Fibroblast of lung (primary cell): ENCODE data around the gene SOX15. TPM values are rescaled to one million over a fixed set of nuclear protein-coding genes. Genes with fewer than 3 reads are reported as not detected.

Experiments
- DNase-seq, 2 donors: peaks; one replicate each; pipeline versions ENCODE4 v3.0.0 to v3.0.0-alpha.2; 2010; ENCODE audit warnings: low read depth in 2 of 2
- H2AFZ ChIP-seq: 2 replicates; pipeline ENCODE4 v1.5.1; 2012; ENCODE audit warnings: low read length, control low read depth, inconsistent platforms
- H3K27ac ChIP-seq: 2 replicates; pipeline ENCODE4 v1.5.1; 2011; ENCODE audit warnings: low read length, control low read depth; ENCODE audit not compliant: insufficient read depth
- H3K27me3 ChIP-seq: 2 replicates; pipeline ENCODE4 v1.5.1; 2011; ENCODE audit warnings: mild to moderate bottlenecking, low read length; ENCODE audit not compliant: control insufficient read depth, insufficient read depth
- H3K36me3 ChIP-seq: 2 replicates; pipeline ENCODE4 v1.5.1; 2011; ENCODE audit warnings: low read length; ENCODE audit not compliant: control insufficient read depth, insufficient read depth
- H3K4me1 ChIP-seq: 2 replicates; pipeline ENCODE4 v1.5.1; 2011; ENCODE audit warnings: low read length; ENCODE audit not compliant: control insufficient read depth, insufficient read depth; ENCODE audit errors: extremely low read depth
- H3K4me2 ChIP-seq: 2 replicates; pipeline ENCODE4 v1.5.1; 2011; ENCODE audit warnings: low read length, control low read depth; ENCODE audit not compliant: insufficient read depth; ENCODE audit errors: extremely low read depth
- H3K4me3 ChIP-seq, 4 experiments: fragments of 200-600 bp in 1 of 4; sonication (generic) in 1 of 4; replicated peaks in 1 of 4; 2 replicates each; pipeline ENCODE4 v1.5.1; 2011 to 2016; ENCODE audit warnings: low read length in 4 of 4, low read depth in 3 of 4, mild to moderate bottlenecking in 3 of 4, control low read depth in 2 of 4, inconsistent platforms in 1 of 4, mixed read lengths in 1 of 4; ENCODE audit not compliant: insufficient read depth in 1 of 4; ENCODE audit errors: control extremely low read depth in 1 of 4
- H3K79me2 ChIP-seq: 2 replicates; pipeline ENCODE4 v1.5.1; 2012; ENCODE audit warnings: mild to moderate bottlenecking, low read length, inconsistent platforms; ENCODE audit not compliant: control insufficient read depth, insufficient read depth
- H3K9ac ChIP-seq: 2 replicates; pipeline ENCODE4 v1.5.1; 2011; ENCODE audit warnings: mild to moderate bottlenecking, low read length, control low read depth; ENCODE audit not compliant: insufficient read depth
- H3K9me3 ChIP-seq: 2 replicates; pipeline ENCODE4 v1.5.1; 2012; ENCODE audit warnings: low read depth, low read length; ENCODE audit not compliant: control insufficient read depth, insufficient read depth
- H4K20me1 ChIP-seq: 2 replicates; pipeline ENCODE4 v1.5.1; 2011; ENCODE audit warnings: low read length; ENCODE audit not compliant: control insufficient read depth, insufficient read depth; ENCODE audit errors: extremely low read depth
- CTCF ChIP-seq, 2 donors: IDR thresholded peaks in 1 of 2; conservative IDR thresholded peaks in 1 of 2; 1 replicate in 1 of 2; 2 replicates in 1 of 2; pipeline ENCODE4 v1.5.1; 2011 to 2012; ENCODE audit warnings: low read length in 2 of 2, control low read depth in 1 of 2, inconsistent platforms in 1 of 2, low read depth in 1 of 2, mild to moderate bottlenecking in 1 of 2
- EZH2 ChIP-seq: IDR thresholded peaks from 2 replicates; pipeline ENCODE4 v1.5.1; 2012; ENCODE audit warnings: low read length, control low read depth, mild to moderate bottlenecking; ENCODE audit errors: missing control alignments
- polyA plus RNA-seq, 2 donors: library from polyadenylated mRNA; depleted of rRNA in 1 of 2; stranded (reverse) in 1 of 2; unstranded in 1 of 2; fragments of >200 nt; gene quantifications; 2 replicates each; pipeline ENCODE4 v1.2.1, GENCODE V29; 2011 to 2012; ENCODE audit warnings: missing spikeins in 1 of 2
- total RNA-seq: library from RNA; depleted of rRNA; stranded (reverse); fragments of >200 nt; gene quantifications from 2 replicates; pipeline ENCODE4 v1.2.1, GENCODE V29; 2014

SOX15 gene
- total and polyA plus RNA-seq, 2 donors (not counting 1 experiment from before 2014, with no cell fraction given) = 0.36 to 0.50 TPM

- H3K27me3 ChIP-seq = no peaks in the 10 kb centered on the region
- peaks cover 21% of the 10 kb centered on the region for H3K4me1 ChIP-seq
- no peaks in the 10 kb centered on the region for H4K20me1 ChIP-seq
- peaks cover 33% of the 10 kb centered on the region for H3K79me2 ChIP-seq
- no peaks in the 10 kb centered on the region for H3K9me3 ChIP-seq
- peaks cover 17% of the 10 kb centered on the region for H3K36me3 ChIP-seq
- peak overlapping the region; percentile 95 for H3K4me2 ChIP-seq
- no peak overlapping the region for H3K9ac ChIP-seq
- no peak overlapping the region for H3K27ac ChIP-seq
- peak overlapping the region in 2 of 4 experiments; percentile 82 to 87 for H3K4me3 ChIP-seq
- no peak overlapping the region for H2AFZ ChIP-seq
- TF ChIP-seq EZH2 (no peak), CTCF (conservative IDR thresholded peaks at IDR 0.05 in 1 of 2, IDR thresholded peaks at IDR 0.05 in 1 of 2; ENCODE audit: low read depth in 1 of 2, low read length in 2 of 2) (peak; percentile 64 to 76)
- peak; percentile 50 to 62 for DNase-seq
Observed at GRCh38 chr17:7560172-7561027, 29.5 kb downstream of the SOX15 start.

- Histone ChIP-seq H3K36me3 (peaks cover 8% of the 10 kb centered on the region), H4K20me1 (no peaks in the 10 kb centered on the region), H3K4me1 (peaks cover 21% of the 10 kb centered on the region), H3K27me3 (no peaks in the 10 kb centered on the region), H3K9ac (no peak overlapping the region), H2AFZ (no peak overlapping the region), H3K79me2 (peaks cover 25% of the 10 kb centered on the region), H3K9me3 (no peaks in the 10 kb centered on the region), H3K27ac (no peak overlapping the region), H3K4me3 (no peak overlapping the region), H3K4me2 (no peak overlapping the region)
- DNase-seq = no peak
- TF ChIP-seq EZH2 (no peak), CTCF (conservative IDR thresholded peaks at IDR 0.05 in 1 of 2, IDR thresholded peaks at IDR 0.05 in 1 of 2; ENCODE audit: low read depth in 1 of 2, low read length in 2 of 2) (no peak)
Observed at GRCh38 chr17:7559320-7560171, 30.3 kb downstream of the SOX15 start.
